ENCODE data around the gene ANTXR1.

The ANTXR1 gene

DNA sequence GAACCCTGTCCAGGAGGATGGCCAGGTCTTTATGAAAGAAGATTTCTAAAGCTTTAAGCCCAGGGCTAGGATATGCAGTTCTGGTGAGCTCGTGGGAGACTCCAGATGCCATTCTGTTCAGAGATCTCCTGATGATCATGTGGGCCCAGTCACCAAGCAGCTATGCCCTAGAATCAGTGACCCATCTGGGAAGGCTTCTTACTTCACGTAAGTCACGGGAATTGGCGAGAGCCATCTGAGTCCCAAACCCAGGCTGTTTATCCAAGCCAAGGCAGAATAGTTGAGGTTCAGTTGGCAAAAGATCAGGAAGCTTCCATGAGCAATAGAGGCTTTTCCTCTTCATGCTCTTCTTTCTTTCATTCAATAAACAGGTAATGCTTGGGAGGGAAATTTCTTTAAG is 23.9 kb downstream of the ANTXR1 start:
- DNase-seq, result no peak

GRCh38 chr2:69041214-69041613 is 28.2 kb downstream of the ANTXR1 start:
- no peak for DNase-seq

- DNase-seq, result no peak
These were observed 30.9 kb downstream of the ANTXR1 start for GRCh38 chr2:69043736-69044400.

DNA sequence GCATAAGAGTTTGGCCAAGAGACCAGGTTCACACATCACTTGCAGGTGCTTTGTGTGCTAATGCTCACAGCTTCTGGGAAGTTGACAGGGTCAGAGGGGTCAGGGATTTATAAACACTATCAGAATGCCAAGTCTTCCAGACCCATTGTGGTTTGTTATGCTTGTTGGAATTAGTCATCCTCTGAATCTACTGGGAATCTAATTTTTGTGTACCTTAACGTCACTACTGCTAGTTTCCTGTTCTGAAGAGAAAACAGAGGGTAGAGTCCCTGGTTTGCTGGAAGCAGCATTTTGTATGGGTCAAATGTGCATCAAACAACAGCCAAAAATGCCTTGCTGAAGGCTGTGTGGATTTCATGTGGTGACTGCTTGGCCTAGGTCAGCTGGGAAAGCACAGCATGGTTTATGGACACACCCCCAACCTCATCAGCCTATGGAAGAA is 33.3 kb downstream of the ANTXR1 start:
- DNase-seq, result no peak

GRCh38 chr2:69047625-69048145 is 34.7 kb downstream of the ANTXR1 start:
- no peak for DNase-seq

DNA sequence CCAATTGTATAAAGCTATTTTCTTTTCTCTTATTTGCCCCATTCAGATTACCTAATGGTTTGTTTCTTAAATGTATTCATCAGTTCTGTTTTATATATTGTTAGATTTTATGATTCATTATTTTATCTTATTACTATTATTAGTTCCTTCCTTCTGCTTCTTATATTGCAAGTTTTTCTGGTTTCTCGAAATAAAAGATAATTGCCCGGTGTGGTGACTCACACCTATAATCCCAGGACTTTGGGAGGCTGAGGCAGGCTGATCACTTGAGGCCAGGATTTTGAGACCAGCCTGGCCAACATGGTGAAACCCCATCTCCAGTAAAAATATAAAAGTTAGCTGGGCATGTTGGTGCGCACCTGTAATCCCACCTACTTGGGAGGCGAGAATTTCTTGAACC is 37.8 kb downstream of the ANTXR1 start:
- DNase-seq, result no peak

DNA sequence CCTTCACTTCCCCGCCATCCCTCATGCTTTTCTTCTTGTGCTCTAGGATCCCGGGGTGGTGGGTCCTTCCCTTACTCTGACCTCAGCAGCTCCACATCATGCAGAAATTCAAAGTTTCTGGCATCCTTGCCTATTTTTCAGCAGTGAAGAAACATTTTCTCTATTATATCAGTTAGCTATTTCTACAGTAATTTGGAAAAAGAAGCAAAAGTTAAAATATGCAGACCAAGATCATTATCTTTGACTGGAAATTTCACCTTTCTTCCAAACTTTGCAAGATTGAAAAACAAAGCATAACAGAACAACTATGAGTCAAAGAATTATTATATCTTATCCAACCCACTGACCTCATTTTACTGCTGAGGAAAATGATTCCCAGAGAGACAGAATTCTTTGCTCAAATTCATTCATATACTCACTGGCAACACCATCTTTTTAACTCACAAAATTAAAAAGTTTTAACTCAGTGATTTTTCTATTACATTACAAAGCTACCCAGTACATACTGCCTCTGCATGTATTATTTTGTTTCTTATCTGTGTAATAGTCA is 40.5 kb downstream of the ANTXR1 start:
- no peak for DNase-seq

DNA sequence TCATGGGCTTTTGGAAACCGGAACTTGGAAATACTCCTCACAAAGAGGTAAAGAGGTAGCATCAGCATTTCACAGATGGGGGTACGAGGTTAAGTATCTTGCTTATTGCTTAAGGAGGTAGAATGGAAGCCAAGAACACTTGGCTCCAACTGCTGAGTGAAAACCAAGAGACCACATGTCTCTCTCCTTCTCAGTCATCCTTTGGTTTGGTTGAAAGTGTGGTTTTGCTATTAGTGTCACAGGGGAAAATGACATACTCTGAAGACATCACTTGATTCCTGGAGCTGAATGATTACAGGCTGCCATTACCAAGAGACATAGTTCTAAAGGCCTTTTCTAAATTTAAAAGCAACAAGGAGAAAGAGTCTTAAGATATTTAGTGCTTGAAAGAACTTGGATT is 41.5 kb downstream of the ANTXR1 start:
- no peak for DNase-seq

DNA sequence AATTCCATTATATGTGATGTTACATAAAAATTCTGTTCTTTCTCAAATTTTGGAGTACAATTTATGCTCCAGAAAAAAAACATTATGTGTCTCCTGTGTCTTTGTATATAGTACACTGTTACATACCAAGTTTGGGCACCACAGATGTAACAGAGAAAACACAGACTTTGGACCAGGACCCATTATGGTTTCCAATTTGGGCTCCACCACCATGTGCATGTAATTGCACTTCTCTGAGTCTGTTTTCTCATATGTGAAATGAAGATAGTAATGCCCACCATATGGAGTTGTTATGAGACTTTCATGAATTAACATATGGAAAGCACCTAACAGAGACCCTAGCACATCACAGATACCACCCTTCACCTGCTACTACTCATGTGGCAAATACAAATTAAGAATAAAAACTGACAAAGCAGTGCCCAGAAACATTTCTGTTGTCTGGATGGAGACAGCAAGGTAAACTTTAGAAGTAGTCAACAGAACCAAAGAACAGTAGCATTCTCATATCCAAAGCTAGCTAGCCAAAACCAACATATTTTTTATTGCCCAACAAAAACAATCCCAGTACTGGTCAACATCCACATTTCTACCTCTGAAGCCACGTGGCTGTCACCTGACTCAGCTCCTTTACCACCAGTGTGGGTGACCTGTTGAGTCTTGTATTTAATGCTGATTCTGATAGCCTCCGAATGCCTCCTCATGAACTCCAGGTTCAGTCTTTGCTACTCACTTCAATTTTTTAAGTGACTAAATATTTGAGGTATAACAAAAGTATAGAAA is 42.9 kb downstream of the ANTXR1 start:
- no peak for DNase-seq

DNA sequence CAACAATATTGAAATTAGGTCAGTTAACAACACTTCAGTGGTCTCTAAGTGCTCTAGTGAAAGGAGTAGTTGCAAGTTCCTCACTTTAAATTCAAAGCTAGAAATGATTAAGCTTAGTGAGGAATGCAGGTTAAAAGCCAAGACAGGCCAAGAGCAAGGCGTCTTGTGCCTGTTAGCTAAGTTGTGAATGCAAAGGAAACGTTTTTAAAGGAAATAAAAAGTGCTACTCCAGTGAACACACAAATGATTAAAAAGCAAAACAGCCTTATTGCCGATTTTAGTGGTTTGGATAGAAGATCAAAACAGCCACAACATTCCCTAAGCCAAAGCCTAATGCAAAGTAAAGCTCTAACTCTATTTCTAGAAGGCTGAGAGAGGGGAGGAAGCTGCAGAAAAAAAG is 44.7 kb downstream of the ANTXR1 start:
- no peak for DNase-seq

GRCh38 chr2:69059731-69060290 is 46.8 kb downstream of the ANTXR1 start:
- no peak for DNase-seq

DNA sequence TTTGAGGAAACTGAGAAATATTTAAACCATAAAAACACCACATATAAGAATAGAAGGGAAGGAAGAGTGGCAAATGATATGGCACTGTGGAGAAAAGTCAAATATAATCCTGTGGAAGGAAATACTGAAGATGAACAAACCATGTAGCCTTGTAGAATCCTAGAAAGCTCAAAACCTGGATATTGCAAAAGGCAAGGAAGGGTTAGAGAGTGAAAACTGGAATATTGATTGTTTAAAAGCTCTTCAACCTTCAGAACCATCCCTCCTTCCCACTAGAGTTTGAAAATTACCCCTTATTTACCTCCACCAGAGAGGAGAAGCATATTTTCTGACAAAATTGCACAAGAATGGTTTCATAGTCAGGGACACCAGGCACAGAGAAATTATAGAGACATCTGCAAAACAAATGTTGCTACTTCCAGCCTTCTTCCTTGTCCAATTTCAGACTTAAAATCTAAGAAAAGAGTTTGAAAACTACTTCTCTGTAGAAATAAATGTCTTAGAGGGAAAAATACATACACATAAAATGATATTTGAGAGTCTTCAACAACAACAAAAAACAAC is 48.0 kb downstream of the ANTXR1 start:
- no peak for DNase-seq

DNA sequence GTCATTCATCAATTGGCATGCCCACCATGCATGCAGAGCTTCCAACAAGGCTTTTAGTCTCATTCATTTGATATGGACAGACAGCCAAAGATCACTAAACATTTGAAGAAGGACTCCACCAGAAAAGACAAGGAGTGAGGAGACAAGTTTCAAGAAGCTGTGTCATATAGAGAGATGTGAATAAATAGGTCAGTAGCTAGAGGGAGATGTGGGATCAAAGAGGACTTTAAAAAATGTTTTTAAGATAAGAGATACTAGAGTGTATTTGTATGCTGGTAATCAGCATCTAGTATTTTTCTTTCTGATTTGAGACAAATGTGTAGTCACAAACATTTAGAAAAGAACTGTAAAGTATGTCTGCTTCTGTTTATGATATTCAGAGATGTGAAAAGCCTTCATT is 48.5 kb downstream of the ANTXR1 start:
- DNase-seq, result no peak

- no peak for DNase-seq
These were observed 49.5 kb downstream of the ANTXR1 start for GRCh38 chr2:69062307-69062962.

DNA sequence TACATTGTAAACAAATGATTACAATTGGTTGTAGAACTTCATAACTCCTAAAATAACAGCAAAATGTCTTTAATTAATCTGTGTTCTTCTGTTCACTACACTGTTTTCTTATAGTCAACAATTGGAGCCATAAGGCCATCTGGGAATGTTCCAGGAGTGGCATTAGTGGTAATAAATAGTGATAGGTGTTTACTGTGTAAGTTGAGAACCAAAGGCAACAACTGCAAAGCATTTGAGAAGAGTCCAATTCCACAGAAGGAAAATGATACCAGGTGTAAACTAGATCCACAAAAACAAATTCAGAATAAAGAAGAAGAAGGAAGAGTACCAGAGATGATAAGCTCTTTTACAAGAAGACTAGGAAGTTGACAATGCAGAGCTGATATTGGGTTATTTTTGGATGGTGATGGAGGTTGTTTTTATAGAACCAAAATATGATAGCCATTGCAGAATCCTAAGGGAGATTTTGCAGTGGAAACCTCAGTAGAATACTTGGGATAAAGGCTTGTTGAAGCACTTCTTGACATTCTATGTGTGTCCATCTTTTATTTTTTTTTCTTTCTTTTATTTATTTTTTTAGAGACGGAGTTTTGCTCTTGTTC is 52.9 kb downstream of the ANTXR1 start:
- no peak for DNase-seq

- no peak for DNase-seq
These were observed 54.1 kb downstream of the ANTXR1 start for GRCh38 chr2:69067026-69067630.

DNA sequence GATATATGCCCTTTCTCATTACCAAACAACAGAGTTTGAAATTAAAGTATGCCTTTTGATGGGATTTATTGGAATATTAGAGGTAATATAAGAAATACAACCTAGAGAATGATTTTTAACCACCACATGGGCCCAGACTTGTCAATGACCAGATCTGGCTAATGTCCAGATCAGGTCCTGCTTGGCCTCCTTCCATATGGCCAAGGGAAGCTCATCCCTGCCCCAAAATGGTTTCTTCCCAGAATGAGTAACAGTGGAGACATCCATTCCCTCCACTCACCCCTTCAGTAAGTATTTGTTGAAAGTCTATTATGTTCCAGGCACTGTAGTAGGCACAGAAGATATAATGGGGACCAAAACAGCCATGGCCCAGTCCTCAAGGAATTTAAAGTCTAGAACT is 54.9 kb downstream of the ANTXR1 start:
- no peak for DNase-seq

GRCh38 chr2:69070969-69071368 is 58.0 kb downstream of the ANTXR1 start:
- DNase-seq, result no peak

- DNase-seq, result no peak
These were observed 61.1 kb downstream of the ANTXR1 start for GRCh38 chr2:69073928-69074570.

DNA sequence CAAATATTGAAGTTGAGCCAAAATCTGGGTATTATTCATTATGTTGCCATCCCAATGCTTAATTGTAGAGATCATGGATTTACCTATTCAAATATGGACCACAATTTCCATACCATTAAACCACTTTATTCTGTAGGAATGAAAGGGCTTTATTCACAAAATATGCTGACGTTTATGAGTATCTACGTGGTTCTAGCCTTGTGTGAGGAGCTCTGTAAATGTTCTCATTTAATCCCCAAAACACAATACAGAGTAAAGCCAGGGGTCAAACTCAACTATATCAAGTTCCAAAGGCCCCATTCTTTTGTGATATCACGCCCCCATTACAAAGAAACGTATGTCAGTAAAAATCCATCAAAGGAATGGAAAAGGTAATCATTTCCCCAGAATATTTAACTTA is 61.9 kb downstream of the ANTXR1 start:
- DNase-seq, result no peak

GRCh38 chr2:69075486-69075885 is 62.5 kb downstream of the ANTXR1 start:
- no peak for DNase-seq

Measured in RPMI8226 (cell line).